BLaER1 (cell line): ENCODE measurements around the gene KCNF1.

Experiments used
- H3K27ac ChIP-seq: shearing (Covaris generic); formaldehyde crosslinking; 2 replicates; pipeline ENCODE4 v1.8.1; 2022
- H3K27me3 ChIP-seq: shearing (Covaris generic); formaldehyde crosslinking; 2 replicates; pipeline ENCODE4 v1.8.1; 2022
- H3K36me3 ChIP-seq: shearing (Covaris generic); formaldehyde crosslinking; 2 replicates; pipeline ENCODE4 v1.8.1; 2022
- H3K4me1 ChIP-seq: shearing (Covaris generic); formaldehyde crosslinking; 2 replicates; pipeline ENCODE4 v1.8.1; 2022
- H3K4me2 ChIP-seq: shearing (Covaris generic); formaldehyde crosslinking; 2 replicates; pipeline ENCODE4 v1.8.1; 2022
- H3K4me3 ChIP-seq: shearing (Covaris generic); formaldehyde crosslinking; 2 replicates; pipeline ENCODE4 v1.8.1; 2022
- H3K9ac ChIP-seq: shearing (Covaris generic); formaldehyde crosslinking; 2 replicates; pipeline ENCODE4 v1.8.1; 2022
- H3K9me3 ChIP-seq: shearing (Covaris generic); formaldehyde crosslinking; 2 replicates; pipeline ENCODE4 v1.8.1; 2022
- H4K20me1 ChIP-seq: shearing (Covaris generic); formaldehyde crosslinking; 2 replicates; pipeline ENCODE4 v1.8.1; 2022
- Cebpa-rat ChIP-seq: shearing (Covaris generic); IDR thresholded peaks from 2 replicates; pipeline ENCODE4 v1.8.1; 2022

The KCNF1 gene, protein sequence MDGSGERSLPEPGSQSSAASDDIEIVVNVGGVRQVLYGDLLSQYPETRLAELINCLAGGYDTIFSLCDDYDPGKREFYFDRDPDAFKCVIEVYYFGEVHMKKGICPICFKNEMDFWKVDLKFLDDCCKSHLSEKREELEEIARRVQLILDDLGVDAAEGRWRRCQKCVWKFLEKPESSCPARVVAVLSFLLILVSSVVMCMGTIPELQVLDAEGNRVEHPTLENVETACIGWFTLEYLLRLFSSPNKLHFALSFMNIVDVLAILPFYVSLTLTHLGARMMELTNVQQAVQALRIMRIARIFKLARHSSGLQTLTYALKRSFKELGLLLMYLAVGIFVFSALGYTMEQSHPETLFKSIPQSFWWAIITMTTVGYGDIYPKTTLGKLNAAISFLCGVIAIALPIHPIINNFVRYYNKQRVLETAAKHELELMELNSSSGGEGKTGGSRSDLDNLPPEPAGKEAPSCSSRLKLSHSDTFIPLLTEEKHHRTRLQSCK

DNA sequence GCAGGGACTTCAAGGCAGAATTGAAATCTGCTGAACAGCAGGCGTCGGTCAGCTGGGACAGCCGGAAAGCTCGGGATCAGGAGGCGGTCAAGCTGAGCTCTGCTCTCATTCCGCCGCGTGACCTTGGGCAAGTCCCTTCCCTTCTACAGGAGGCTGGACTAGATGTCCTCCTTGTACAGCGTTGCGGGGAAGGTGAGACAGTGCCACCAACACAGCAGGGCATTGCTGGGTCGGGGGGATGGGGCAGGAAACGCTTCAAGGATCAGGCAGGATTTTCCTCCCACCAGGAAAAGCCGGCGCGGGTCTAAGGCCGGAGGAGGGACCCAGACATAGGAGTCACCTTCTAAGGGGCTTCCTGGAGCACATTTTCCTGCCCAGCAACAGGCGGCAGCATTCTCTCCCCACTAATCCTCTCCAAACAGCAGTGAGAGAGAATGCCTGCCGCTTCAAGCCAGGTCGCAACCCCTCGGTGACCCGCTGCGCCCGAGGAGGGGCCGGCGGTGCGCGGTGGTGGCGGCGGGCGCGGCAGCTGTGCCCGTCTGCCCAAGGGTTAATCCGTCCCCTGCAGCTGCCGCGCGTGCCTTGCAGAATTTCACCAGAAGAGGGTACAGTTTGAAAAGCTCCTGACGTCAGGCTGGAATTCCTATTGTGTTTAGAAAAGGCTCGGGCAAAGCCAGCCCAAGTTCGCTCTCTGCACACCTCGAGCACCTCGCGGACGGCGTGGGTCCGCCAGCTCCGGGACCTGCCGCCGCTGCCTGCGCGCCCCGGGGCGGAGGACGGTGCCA lies at the start of gene KCNF1:
TSS of gene KCNF1 (plus strand) at position 644 of the 785 bp plus-strand sequence. CDS start 493 bp downstream, outside the sequence.
- Histone ChIP-seq H3K36me3 (no peaks in the 10 kb centered on the region), H3K9me3 (no peaks in the 10 kb centered on the region), H3K4me1 (peaks cover 16% of the 10 kb centered on the region), H4K20me1 (peaks cover 34% of the 10 kb centered on the region; the same call in 1 of the 2 replicates), H3K27me3 (peaks cover 50% of the 10 kb centered on the region), H3K27ac (no peak within 1 kb of the TSS), H3K4me3 (peak within 1 kb of the TSS; percentile 72), H3K9ac (peak within 1 kb of the TSS; percentile 34; the same call in 1 of the 2 replicates), H3K4me2 (peak within 1 kb of the TSS; percentile 99)
- no peak for TF ChIP-seq Cebpa-rat

DNA sequence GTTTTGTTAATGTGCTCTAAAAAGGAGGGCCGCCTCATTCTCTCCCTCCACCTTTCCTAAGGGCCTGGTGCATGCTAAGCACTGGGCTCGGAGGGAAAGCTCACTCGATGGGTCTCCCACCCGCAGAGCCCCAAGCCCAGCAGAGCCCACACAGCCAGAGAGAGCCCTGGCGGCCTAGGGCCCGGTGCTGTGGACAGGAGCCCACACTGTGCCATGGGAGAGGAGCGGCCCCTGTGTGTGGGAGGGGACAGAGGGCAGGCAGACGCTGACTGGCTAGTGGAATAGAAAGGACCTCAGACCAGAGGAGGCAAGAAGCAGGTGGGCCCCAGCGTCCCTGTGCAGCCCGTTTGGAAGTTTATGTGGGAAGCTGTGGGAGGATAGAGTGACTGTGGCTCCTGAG lies 49.4 kb upstream of the KCNF1 start:
- no peak overlapping the region for H3K4me2 ChIP-seq
- H3K4me3 ChIP-seq = no peak overlapping the region
- H3K4me1 ChIP-seq = peaks cover 12% of the 10 kb centered on the region; the same call in 1 of the 2 replicates
- H3K36me3 ChIP-seq = no peaks in the 10 kb centered on the region
- H3K27me3 ChIP-seq = no peaks in the 10 kb centered on the region
- H3K27ac ChIP-seq = no peak overlapping the region
- no peaks in the 10 kb centered on the region for H4K20me1 ChIP-seq
- no peak for TF ChIP-seq Cebpa-rat
- H3K9ac ChIP-seq = no peak overlapping the region
- H3K9me3 ChIP-seq = no peaks in the 10 kb centered on the region

DNA sequence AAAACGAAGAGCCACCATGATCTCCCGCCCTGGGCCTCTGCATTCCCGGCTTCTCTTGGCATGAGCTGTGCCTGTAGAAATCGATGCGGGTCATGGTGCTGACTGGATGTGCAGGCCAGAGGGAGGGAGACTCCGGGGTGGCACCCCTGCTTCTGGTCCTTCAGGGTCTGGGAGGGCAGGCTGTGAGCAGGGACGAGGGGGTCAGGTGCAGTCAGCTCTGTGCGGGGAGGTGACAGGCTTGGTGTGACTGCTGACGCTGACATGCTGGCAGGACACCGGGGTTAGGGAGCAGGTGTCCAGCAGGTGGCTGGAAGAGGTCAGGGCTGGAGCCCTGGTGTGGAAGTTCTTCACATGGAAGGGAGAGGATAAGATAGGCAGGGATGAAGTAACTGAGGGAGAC lies 48.7 kb upstream of the KCNF1 start:
- Histone ChIP-seq H3K9ac (no peak overlapping the region), H3K27ac (no peak overlapping the region), H3K4me3 (no peak overlapping the region), H3K9me3 (no peaks in the 10 kb centered on the region), H4K20me1 (no peaks in the 10 kb centered on the region), H3K36me3 (no peaks in the 10 kb centered on the region), H3K4me2 (no peak overlapping the region), H3K27me3 (no peaks in the 10 kb centered on the region), H3K4me1 (peaks cover 12% of the 10 kb centered on the region; the same call in 1 of the 2 replicates)
- TF ChIP-seq Cebpa-rat = no peak

DNA sequence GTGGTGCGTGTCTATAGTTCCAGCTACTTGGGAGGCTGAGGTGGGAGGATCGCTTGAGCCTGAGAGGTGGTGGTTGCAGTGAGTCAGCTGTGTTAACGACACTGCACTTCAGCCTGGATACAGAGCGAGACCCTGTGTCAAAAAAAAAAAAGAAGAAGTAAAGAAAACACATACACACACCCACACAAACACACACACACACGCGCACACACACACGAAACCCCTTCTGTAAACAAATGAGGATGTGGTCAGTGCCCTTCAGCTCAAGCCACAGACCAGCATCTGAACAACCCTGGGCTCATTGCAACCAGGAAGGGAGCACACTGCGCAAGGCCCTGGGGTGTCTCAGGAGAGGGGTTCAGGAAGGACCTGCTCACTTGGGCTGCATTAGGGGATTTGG lies 47.9 kb upstream of the KCNF1 start:
- Histone ChIP-seq H3K4me1 (peaks cover 12% of the 10 kb centered on the region; the same call in 1 of the 2 replicates), H3K9me3 (no peaks in the 10 kb centered on the region), H3K4me3 (no peak overlapping the region), H3K9ac (no peak overlapping the region), H3K27ac (no peak overlapping the region), H3K36me3 (no peaks in the 10 kb centered on the region), H3K27me3 (no peaks in the 10 kb centered on the region), H4K20me1 (no peaks in the 10 kb centered on the region), H3K4me2 (no peak overlapping the region)
- TF ChIP-seq Cebpa-rat = no peak

DNA sequence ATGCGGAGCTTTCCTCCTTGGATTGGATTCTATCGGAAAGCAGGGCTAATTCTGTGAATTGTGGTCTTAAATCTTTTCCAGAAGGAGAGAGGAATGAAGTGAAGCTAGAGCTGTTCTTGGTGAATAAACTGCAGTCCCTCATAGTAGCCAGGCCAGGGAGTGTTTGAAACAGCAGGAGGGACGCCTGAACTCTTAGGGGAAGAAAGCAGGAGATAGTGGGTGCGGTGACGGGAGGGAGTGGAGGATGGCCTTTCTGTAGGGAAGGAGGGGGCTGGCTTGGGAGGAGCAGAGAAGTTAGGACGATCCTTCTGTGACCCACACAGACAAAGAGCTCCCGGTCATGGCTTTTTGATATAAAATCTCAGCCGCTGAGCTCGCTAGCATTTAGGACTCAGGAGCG lies 47.5 kb upstream of the KCNF1 start:
- Histone ChIP-seq H4K20me1 (no peaks in the 10 kb centered on the region), H3K4me3 (no peak overlapping the region)

DNA sequence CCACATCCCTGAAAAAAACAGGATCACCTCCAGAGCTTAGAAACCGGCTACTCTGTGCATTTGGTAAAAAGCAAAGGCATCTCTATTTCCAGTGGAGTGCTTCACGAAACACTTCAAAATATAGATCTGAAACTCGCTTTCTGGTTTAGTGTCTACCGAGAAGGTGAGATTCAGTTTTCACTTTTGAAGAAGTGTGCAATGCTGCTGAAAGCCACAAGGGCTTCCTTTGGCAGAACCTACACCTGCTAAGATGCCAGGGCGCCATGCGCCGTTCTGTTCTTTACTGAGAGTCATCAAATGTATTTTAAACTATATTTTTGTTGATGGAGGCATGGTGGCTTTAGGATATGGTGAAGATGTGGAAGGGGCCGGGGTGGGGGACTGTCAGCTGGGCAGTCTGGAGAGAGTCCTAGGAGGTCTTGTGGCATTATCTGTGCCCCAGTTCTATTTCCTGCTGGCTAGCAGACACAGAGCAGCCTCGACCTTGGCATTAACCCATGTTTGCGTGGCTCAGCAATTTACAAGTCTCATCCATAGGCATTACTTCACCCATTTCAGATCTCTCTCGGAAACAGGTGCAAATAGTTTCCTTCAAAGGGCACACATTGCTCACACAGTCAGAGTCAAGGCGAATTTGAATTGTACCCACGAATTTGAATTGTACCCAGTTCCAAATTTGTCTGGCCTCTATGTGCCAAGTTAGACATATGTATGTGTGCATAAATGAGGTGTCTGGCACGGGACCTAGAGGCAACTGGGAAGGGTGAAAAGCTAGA lies 46.7 kb upstream of the KCNF1 start:
- Histone ChIP-seq H3K4me2 (no peak overlapping the region), H3K36me3 (no peaks in the 10 kb centered on the region), H3K9ac (no peak overlapping the region), H3K27me3 (no peaks in the 10 kb centered on the region), H3K9me3 (no peaks in the 10 kb centered on the region), H3K4me3 (no peak overlapping the region), H4K20me1 (no peaks in the 10 kb centered on the region), H3K27ac (no peak overlapping the region), H3K4me1 (peaks cover 12% of the 10 kb centered on the region; the same call in 1 of the 2 replicates)
- no peak for TF ChIP-seq Cebpa-rat

More for the DNA sequence above, 47.5 kb upstream of the KCNF1 start:
- no peak for TF ChIP-seq Cebpa-rat
- H3K36me3 ChIP-seq = no peaks in the 10 kb centered on the region
- H3K4me1 ChIP-seq = peaks cover 12% of the 10 kb centered on the region; the same call in 1 of the 2 replicates
- no peaks in the 10 kb centered on the region for H3K27me3 ChIP-seq
- H3K9me3 ChIP-seq = no peaks in the 10 kb centered on the region
- no peak overlapping the region for H3K27ac ChIP-seq
- no peak overlapping the region for H3K4me2 ChIP-seq
- no peak overlapping the region for H3K9ac ChIP-seq

DNA sequence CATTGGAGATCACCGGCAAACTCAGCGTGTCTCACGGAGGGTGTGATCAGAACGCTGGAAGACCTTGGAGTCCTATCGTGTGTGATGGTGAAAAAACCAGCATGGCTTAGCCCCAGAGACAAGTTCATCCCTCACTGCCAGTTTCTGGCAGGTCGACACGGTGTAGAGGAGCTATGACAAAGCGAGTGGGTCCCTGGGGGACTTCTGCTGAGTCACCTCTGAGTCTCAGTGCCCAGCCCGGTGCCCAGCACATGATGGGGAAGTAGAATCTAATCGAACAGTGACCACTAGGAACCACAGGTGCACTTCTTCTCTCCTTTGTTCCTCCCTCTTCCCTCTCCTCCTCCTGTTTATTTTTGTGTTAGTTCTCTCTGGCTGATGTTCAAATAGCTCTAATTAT lies 45.9 kb upstream of the KCNF1 start:
- TF ChIP-seq Cebpa-rat = no peak
- Histone ChIP-seq H3K9me3 (no peaks in the 10 kb centered on the region), H3K4me2 (no peak overlapping the region), H3K9ac (no peak overlapping the region), H4K20me1 (no peaks in the 10 kb centered on the region), H3K27me3 (no peaks in the 10 kb centered on the region), H3K36me3 (no peaks in the 10 kb centered on the region), H3K4me1 (peaks cover 12% of the 10 kb centered on the region; the same call in 1 of the 2 replicates), H3K4me3 (no peak overlapping the region), H3K27ac (no peak overlapping the region)

DNA sequence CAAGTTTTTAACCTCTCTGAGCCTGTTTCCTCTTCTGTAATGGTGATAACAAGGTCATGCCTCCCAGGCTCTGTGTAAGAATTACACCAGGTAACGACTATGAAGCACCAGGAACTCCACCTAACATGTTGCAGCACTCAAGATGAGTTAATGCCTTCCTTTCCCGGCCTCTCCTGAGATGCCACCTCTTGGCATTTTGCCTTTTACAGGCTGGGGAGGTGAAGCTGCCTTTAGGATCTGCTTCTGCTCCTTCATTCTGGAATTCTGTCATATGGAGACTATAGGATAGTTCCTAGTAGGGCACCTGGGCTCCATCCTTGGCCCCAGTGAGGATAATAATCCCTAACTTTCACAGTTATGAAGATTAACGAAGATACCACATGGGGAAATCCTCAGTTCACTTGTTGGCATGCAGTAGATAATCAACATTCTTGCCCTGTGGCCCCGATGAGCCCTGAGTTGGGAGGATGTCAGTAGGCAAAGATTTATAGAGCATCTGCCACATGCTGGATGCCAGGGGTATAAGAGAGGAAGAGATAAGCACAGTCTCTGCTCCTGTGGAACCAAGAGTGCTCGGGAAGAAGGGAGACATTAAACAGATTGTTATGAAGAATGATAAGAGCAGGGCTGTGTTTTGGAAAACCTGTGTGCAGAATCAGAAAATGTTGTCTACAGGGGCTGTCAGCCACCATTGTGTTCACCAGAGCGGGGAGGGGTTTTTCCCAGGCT lies 43.9 kb upstream of the KCNF1 start:
- no peaks in the 10 kb centered on the region for H4K20me1 ChIP-seq
- H3K4me2 ChIP-seq = no peak overlapping the region
- H3K4me3 ChIP-seq = no peak overlapping the region
- peaks cover 12% of the 10 kb centered on the region for H3K9me3 ChIP-seq
- H3K36me3 ChIP-seq = no peaks in the 10 kb centered on the region
- H3K27me3 ChIP-seq = no peaks in the 10 kb centered on the region
- no peak overlapping the region for H3K27ac ChIP-seq
- H3K9ac ChIP-seq = no peak overlapping the region
- H3K4me1 ChIP-seq = peaks cover 12% of the 10 kb centered on the region; the same call in 1 of the 2 replicates
- TF ChIP-seq Cebpa-rat = no peak
